DOHH2 (cell line): Measurements from ENCODE around the gene RNF26.

ENCODE experiments used
- CTCF ChIP-seq: fragments of 200-600 bp; sonication (generic); IDR thresholded peaks from one replicate; pipeline ENCODE4 v1.5.1; 2014; ENCODE audit warnings: antibody characterized with exemption, mild to moderate bottlenecking, low read depth, low read length; ENCODE audit not compliant: poor library complexity, severe bottlenecking
- EZH2phosphoT487 ChIP-seq: fragments of 200-600 bp; sonication (generic); IDR thresholded peaks from 2 replicates; pipeline ENCODE4 v1.6.1; 2017; ENCODE audit warnings: borderline replicate concordance, mild to moderate bottlenecking, antibody characterized with exemption, low read length, moderate library complexity, mixed read lengths

DNA sequence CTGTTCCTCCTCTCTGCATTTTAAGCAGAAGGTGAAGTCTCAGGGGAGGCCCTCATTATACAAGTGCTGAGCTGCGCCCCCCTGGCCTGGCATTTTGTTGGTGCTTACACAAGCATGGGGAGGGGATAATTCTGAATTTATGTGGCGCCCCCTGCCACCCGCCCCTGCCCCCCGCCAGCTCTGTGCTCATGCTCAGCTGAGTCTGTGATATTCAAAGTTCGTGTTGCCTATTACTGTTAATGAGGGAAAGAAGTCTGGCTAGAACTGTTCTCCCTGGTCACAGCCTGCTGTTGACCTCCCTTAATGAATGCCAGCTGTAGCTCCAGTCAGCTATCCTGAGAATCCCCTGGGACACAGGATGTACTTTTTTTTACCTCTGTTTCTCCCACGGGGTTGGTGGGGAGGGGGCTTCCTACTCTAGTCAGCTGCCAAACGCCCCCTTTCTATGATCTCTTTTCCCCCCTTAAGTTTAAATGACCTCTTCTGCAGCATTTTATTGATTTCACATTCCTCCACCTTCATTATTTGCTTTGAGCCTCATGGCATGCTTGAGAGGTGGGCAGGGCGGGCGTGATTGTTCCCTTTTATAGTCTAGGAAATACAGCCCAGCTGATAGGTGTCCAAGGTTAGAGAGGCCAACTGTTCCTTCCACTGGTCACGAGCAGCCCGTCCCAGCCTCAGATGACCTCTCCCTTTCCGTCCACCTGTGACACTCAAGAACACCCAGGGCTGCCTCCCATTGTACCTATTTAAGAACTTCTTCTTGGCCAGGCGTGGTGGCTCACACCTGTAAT, 35.0 kb downstream of the RNF26 start:
- TF ChIP-seq CTCF = no peak
- no peak for TF ChIP-seq EZH2phosphoT487
